NT2/D1 (cell line): ENCODE data around the gene IFT20.

ENCODE experiments used
- DNase-seq: peaks from one replicate; pipeline ENCODE4 v3.0.0-alpha.2; 2011; ENCODE audit warnings: low read depth, low spot score
- H3K27me3 ChIP-seq: 2 replicates; pipeline ENCODE4 v1.6.0; 2011; ENCODE audit warnings: mild to moderate bottlenecking; ENCODE audit not compliant: insufficient read length, insufficient read depth
- H3K36me3 ChIP-seq: 2 replicates; pipeline ENCODE4 v1.6.1; 2011; ENCODE audit warnings: mild to moderate bottlenecking, low read length, mixed read lengths; ENCODE audit not compliant: insufficient read depth, insufficient read length
- H3K4me1 ChIP-seq: 2 replicates; pipeline ENCODE4 v1.5.1; 2011; ENCODE audit not compliant: insufficient read depth, insufficient read length
- H3K4me3 ChIP-seq: 2 replicates; pipeline ENCODE4 v1.5.1; 2011; ENCODE audit warnings: low read depth; ENCODE audit not compliant: insufficient read length
- H3K9ac ChIP-seq: 2 replicates; pipeline ENCODE4 v1.6.0; 2011; ENCODE audit warnings: low read depth; ENCODE audit not compliant: insufficient read length
- H3K9me3 ChIP-seq: 2 replicates; pipeline ENCODE4 v1.5.1; 2011; ENCODE audit warnings: mild to moderate bottlenecking, low read length; ENCODE audit not compliant: insufficient read depth
- SUZ12 ChIP-seq: IDR thresholded peaks from 2 replicates; pipeline ENCODE4 v1.6.1; 2011; ENCODE audit not compliant: insufficient read length, insufficient read depth; ENCODE audit errors: extremely low read depth
- YY1 ChIP-seq: IDR thresholded peaks from 2 replicates; pipeline ENCODE4 v1.6.1; 2011; ENCODE audit not compliant: insufficient read length, insufficient read depth
- ZNF274 ChIP-seq: IDR thresholded peaks from 2 replicates; pipeline ENCODE4 v1.6.1; 2011; ENCODE audit warnings: mild to moderate bottlenecking, low read depth, low read length

IFT20 gene

GRCh38 chr17:28338056-28338768 is 2.9 kb upstream of the IFT20 start:
- H3K4me3 ChIP-seq, result no peak overlapping the region

GRCh38 chr17:28335959-28336871 is 943 bp upstream of the IFT20 start:
- peak; percentile 52 for DNase-seq
- Histone ChIP-seq H3K27me3 (no peaks in the 10 kb centered on the region), H3K9ac (peak overlapping the region; percentile 74), H3K4me1 (no peaks in the 10 kb centered on the region), H3K4me3 (peak overlapping the region; percentile 71), H3K36me3 (peaks cover 38% of the 10 kb centered on the region), H3K9me3 (no peaks in the 10 kb centered on the region)
- no peak for TF ChIP-seq ZNF274
- no peak for TF ChIP-seq SUZ12
- TF ChIP-seq YY1, result no peak

More at GRCh38 chr17:28338056-28338768, 2.9 kb upstream of the IFT20 start:
- DNase-seq, result no peak
- H3K9ac ChIP-seq, result no peak overlapping the region
- H3K9me3 ChIP-seq, result no peaks in the 10 kb centered on the region
- H3K27me3 ChIP-seq, result no peaks in the 10 kb centered on the region
- TF ChIP-seq YY1 (no peak), ZNF274 (no peak), SUZ12 (no peak)
- H3K4me1 ChIP-seq, result no peaks in the 10 kb centered on the region
- peaks cover 51% of the 10 kb centered on the region for H3K36me3 ChIP-seq

GRCh38 chr17:28334666-28335200 is 539 bp downstream of the IFT20 start:
- no peaks in the 10 kb centered on the region for H3K27me3 ChIP-seq
- H3K9ac ChIP-seq, result peak overlapping the region; percentile 65
- H3K4me3 ChIP-seq, result peak overlapping the region; percentile 71
- H3K4me1 ChIP-seq, result no peaks in the 10 kb centered on the region
- peaks cover 32% of the 10 kb centered on the region for H3K36me3 ChIP-seq
- TF ChIP-seq SUZ12 (no peak), ZNF274 (no peak), YY1 (no peak)
- H3K9me3 ChIP-seq, result no peaks in the 10 kb centered on the region
- no peak for DNase-seq

- Histone ChIP-seq H3K36me3 (peaks cover 30% of the 10 kb centered on the region), H3K27me3 (no peaks in the 10 kb centered on the region), H3K9me3 (no peaks in the 10 kb centered on the region), H3K4me3 (peak overlapping the region; percentile 71), H3K4me1 (no peaks in the 10 kb centered on the region), H3K9ac (peak overlapping the region; percentile 65)
- DNase-seq, result no peak
- TF ChIP-seq SUZ12 (no peak), ZNF274 (no peak), YY1 (no peak)
These were observed 1.1 kb downstream of the IFT20 start for GRCh38 chr17:28334171-28334570.

- Histone ChIP-seq H3K4me3 (no peak overlapping the region), H3K4me1 (no peaks in the 10 kb centered on the region), H3K36me3 (peaks cover 32% of the 10 kb centered on the region), H3K27me3 (no peaks in the 10 kb centered on the region), H3K9ac (no peak overlapping the region), H3K9me3 (no peaks in the 10 kb centered on the region)
- no peak for DNase-seq
- no peak for TF ChIP-seq ZNF274
- TF ChIP-seq SUZ12, result no peak
- no peak for TF ChIP-seq YY1
These were observed 2.1 kb downstream of the IFT20 start for GRCh38 chr17:28333083-28333746.

GRCh38 chr17:28331891-28332420 is 3.3 kb downstream of the IFT20 start:
- peaks cover 40% of the 10 kb centered on the region for H3K36me3 ChIP-seq

More at GRCh38 chr17:28331891-28332420, 3.3 kb downstream of the IFT20 start:
- TF ChIP-seq SUZ12 (no peak), YY1 (no peak), ZNF274 (no peak)
- no peak overlapping the region for H3K9ac ChIP-seq
- DNase-seq, result no peak
- H3K4me1 ChIP-seq, result no peaks in the 10 kb centered on the region
- H3K4me3 ChIP-seq, result no peak overlapping the region
- H3K27me3 ChIP-seq, result no peaks in the 10 kb centered on the region
- H3K9me3 ChIP-seq, result no peaks in the 10 kb centered on the region
